Thyroid gland (tissue), 4 donors: ENCODE results near the gene MTCH2. TPM values are rescaled to one million over a fixed set of nuclear protein-coding genes. Genes with fewer than 3 reads are reported as not detected.

Experiments used
- DNase-seq, 2 donors: peaks; one replicate each; pipeline ENCODE4 v3.0.0-alpha.2; 2019
- H3K27ac ChIP-seq, 3 donors: fragments of 200-600 bp; sonication (generic); 1 replicate in 2 of 3; 2 replicates in 1 of 3; pipeline ENCODE4 v1.5.1; 2016 to 2019; ENCODE audit warnings: mild to moderate bottlenecking in 1 of 3, moderate library complexity in 1 of 3
- H3K27me3 ChIP-seq: fragments of 200-600 bp; sonication (generic); one replicate; pipeline ENCODE4 v1.5.1; 2019
- H3K36me3 ChIP-seq, 2 donors: fragments of 200-600 bp; sonication (generic); one replicate each; pipeline ENCODE4 v1.5.1; 2016 to 2019
- H3K4me1 ChIP-seq, 2 donors: fragments of 200-600 bp; sonication (generic); one replicate each; pipeline ENCODE4 v1.5.1; 2017 to 2019
- H3K4me3 ChIP-seq, 3 donors: fragments of 200-600 bp; sonication (generic); replicated peaks in 1 of 3; 1 replicate in 2 of 3; 2 replicates in 1 of 3; pipeline ENCODE4 v1.5.1; 2016; ENCODE audit warnings: mild to moderate bottlenecking in 1 of 3
- H3K9me3 ChIP-seq: fragments of 200-600 bp; sonication (generic); one replicate; pipeline ENCODE4 v1.5.1; 2017
- CTCF ChIP-seq, 6 experiments: fragments of 200-600 bp in 3 of 6; fragments of 450-650 bp in 3 of 6; sonication (generic) in 3 of 6; IDR thresholded peaks; one replicate each; pipeline ENCODE4 v1.5.1; 2016 to 2019; ENCODE audit warnings: antibody characterized with exemption in 6 of 6, mild to moderate bottlenecking in 2 of 6, inconsistent platforms in 1 of 6, moderate library complexity in 1 of 6
- POLR2A ChIP-seq, 2 donors: fragments of 450-650 bp; IDR thresholded peaks; one replicate each; pipeline ENCODE4 v1.6.1; 2017; ENCODE audit warnings: antibody characterized with exemption in 2 of 2, mild to moderate bottlenecking in 2 of 2, moderate library complexity in 1 of 2
- WGBS, 2 donors: methylation state at CpG; one replicate each; pipeline ENCODE4 v1.1.5; 2017; 5-methylcytosine and 5-hydroxymethylcytosine counted together
- intact Hi-C: fragments of 100-400 bp; cut with DNase I; formaldehyde crosslinking; loops from one replicate; pipeline ENCODE4 v1.15.1; 2023
- total RNA-seq, 4 donors: library from RNA; depleted of rRNA; stranded (reverse); fragments of >200 nt; gene quantifications; one replicate each; pipeline ENCODE4 v1.2.3, GENCODE V29; 2016

The MTCH2 gene
- total RNA-seq, 4 donors from 2014 or later = 70.3 to 126 (median 82.2) TPM

GRCh38 chr11:47592970-47593369, 49.4 kb downstream of the MTCH2 start:
- 73 to 87% methylated on average over 2 of the region's 2 CpGs for WGBS, 2 donors
- intact Hi-C loops = no loop called here
- peaks cover 5% of the 10 kb centered on the region for H3K27me3 ChIP-seq

DNA sequence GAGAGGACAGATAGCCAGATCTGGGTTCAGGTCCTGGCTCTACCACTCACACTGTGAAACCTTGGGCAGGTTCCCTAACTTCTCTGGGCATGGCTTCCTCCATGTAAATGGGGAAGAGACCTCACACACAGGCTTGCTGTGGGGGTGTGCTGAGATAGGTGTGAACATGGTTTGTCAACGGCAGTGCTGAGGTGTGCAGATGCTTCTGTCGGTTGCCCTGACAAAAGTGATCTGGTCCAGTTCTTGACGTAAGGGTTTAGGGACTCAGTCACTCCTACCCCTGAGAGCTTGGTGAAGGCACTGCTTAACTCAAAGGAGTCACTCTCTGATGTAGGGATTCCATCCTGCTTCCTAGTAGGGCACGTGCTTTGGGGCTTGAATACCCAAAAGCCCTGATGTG, 50.1 kb downstream of the MTCH2 start:
- no peak overlapping the region for H3K4me3 ChIP-seq
- no peak overlapping the region for H3K27ac ChIP-seq
- 59 to 80% methylated on average over 4 of the region's 4 CpGs for WGBS, 2 donors
- H3K36me3 ChIP-seq = no peaks in the 10 kb centered on the region
- H3K27me3 ChIP-seq = peaks cover 5% of the 10 kb centered on the region
- intact Hi-C loops = no loop called here
- H3K9me3 ChIP-seq = no peaks in the 10 kb centered on the region
- DNase-seq = no peak
- peaks cover 14 to 18% of the 10 kb centered on the region in 2 donors for H3K4me1 ChIP-seq
- TF ChIP-seq POLR2A (IDR thresholded peaks at IDR 0.05) (no peak), CTCF (IDR thresholded peaks at IDR 0.05) (no peak)

More at GRCh38 chr11:47592970-47593369, 49.4 kb downstream of the MTCH2 start:
- no peak for TF ChIP-seq CTCF (IDR thresholded peaks at IDR 0.05)
- TF ChIP-seq POLR2A (IDR thresholded peaks at IDR 0.05) = no peak
- no peaks in the 10 kb centered on the region for H3K36me3 ChIP-seq
- peaks cover 14 to 18% of the 10 kb centered on the region in 2 donors for H3K4me1 ChIP-seq
- H3K4me3 ChIP-seq = no peak overlapping the region
- no peaks in the 10 kb centered on the region for H3K9me3 ChIP-seq
- DNase-seq = no peak
- H3K27ac ChIP-seq = no peak overlapping the region

DNA sequence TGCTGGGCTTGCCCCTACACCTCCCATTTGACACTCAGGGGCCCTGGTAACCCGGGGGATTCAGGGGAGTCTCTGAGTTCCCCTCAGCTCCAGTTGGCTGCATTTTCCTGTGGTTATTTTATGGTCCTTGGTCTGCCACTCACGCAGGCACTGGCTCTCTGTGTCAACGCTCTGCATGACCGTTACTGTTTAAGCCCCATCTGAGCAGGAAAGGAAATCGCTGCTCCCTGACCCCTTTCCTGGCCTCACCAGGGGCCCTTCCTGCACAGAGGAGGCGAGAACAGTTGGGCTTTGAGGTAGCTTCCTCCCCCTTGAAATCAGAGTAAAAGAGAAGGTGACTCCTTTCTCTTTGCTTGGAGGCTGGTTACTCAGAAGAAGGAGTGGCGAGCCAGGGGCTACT, 50.6 kb downstream of the MTCH2 start:
- Histone ChIP-seq H3K27ac (no peak overlapping the region), H3K36me3 (no peaks in the 10 kb centered on the region), H3K27me3 (peaks cover 5% of the 10 kb centered on the region), H3K4me1 (peaks cover 14 to 18% of the 10 kb centered on the region in 2 donors), H3K9me3 (no peaks in the 10 kb centered on the region), H3K4me3 (no peak overlapping the region)
- intact Hi-C loops = no loop called here
- peak in 1 of 2 donors; percentile 8 for TF ChIP-seq POLR2A (IDR thresholded peaks at IDR 0.05)
- TF ChIP-seq CTCF (IDR thresholded peaks at IDR 0.05) = no peak
- no peak for DNase-seq
- 51 to 63% methylated on average over 6 to 7 of the region's 7 CpGs for WGBS, 2 donors

DNA sequence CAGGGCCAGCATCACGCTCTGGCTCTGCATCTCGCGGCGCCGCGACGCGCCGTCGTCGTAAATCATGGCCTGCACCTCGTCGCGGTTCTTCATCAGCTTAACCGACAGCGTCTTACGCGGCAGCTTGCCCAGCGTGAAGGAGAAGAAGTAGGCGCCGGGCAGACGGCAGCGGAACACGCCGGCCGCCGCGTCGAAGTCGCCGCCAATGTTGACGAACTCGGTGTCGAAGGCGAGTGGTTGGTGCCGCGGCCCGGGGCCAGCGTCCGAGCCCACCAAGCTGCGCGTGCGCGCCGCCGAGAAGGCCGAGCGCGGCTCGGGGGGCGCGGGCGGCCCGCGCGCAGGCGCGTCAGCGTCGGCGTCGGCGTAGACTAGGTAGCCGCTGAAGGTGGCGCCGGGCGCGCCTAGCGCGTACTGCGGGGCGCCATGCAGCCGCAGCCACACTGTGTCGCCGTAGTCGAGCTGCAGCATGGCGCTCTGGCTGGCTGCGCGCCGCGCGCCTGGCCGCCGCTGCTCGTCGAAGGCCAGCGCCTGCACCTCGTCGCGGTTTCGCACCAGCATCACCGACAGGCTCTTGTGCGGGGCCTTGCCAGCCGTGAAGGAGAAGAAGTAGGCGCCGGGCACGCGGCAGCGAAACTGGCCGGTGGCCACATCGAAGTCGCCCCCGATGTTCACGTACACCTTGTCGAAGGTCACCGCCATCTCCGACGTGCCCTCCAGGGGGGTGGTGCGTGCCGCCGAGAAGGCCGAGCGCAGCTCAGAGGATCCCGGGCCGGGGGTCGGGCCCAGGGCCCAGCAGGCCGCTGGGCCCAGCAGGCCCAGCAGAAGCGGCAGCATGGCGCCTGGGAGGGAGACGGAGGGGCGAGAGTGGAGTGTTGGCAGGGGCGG, 52.1 kb downstream of the MTCH2 start:
- no peak for TF ChIP-seq POLR2A (IDR thresholded peaks at IDR 0.05)
- TF ChIP-seq CTCF (IDR thresholded peaks at IDR 0.05) = no peak
- H3K27me3 ChIP-seq = peaks cover 5% of the 10 kb centered on the region
- no peak overlapping the region for H3K4me3 ChIP-seq
- no peaks in the 10 kb centered on the region for H3K9me3 ChIP-seq
- peak in 1 of 2 donors; percentile 10 for DNase-seq
- WGBS, 2 donors = 61 to 68% methylated on average over 33 to 43 of the region's 122 CpGs
- intact Hi-C loops = no loop called here
- H3K36me3 ChIP-seq = no peaks in the 10 kb centered on the region
- no peak overlapping the region for H3K27ac ChIP-seq
- H3K4me1 ChIP-seq = peaks cover 14 to 15% of the 10 kb centered on the region in 2 donors

DNA sequence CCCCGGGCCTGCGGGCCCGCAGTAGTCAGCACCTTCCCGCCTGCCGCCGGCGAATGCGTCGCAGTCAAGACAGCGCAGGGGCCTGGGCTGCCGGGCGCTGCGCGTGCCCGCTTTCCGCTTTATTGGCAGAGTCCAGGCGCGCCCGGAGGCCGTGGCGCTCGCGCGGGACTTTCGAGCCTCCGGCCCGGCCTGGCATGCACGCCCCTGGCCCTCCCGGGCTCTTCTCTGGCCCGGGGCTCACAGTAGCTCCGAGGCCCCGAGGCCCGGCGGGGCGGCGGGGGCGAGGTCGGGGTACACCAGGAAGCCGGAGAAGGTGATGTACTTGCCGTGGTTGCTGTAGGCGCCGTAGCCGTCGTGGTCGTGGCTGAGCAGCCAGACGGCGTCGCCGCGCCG, 52.8 kb downstream of the MTCH2 start:
- DNase-seq = no peak
- no peak overlapping the region for H3K27ac ChIP-seq
- H3K4me3 ChIP-seq = no peak overlapping the region
- WGBS, 2 donors = 47 to 68% methylated on average over 31 to 49 of the region's 51 CpGs
- intact Hi-C loops = no loop called here
- peaks cover 5% of the 10 kb centered on the region for H3K27me3 ChIP-seq
- no peaks in the 10 kb centered on the region for H3K9me3 ChIP-seq
- no peak for TF ChIP-seq CTCF (IDR thresholded peaks at IDR 0.05)
- no peak for TF ChIP-seq POLR2A (IDR thresholded peaks at IDR 0.05)
- peaks cover 9 to 10% of the 10 kb centered on the region in 2 donors for H3K4me1 ChIP-seq
- peaks cover 0 to 4% of the 10 kb centered on the region in 2 donors for H3K36me3 ChIP-seq
